Measurements from ENCODE around the gene MGP. TPM values are rescaled to one million over a fixed set of nuclear protein-coding genes. Genes with fewer than 3 reads are reported as not detected.

The MGP gene
- polyA plus RNA-seq, 1 of the 3 experiments (the other 2 are of a cell fraction) = 76.2 TPM

GRCh38 chr12:14858513-14858912, 27.1 kb downstream of the MGP start:
- no peak for DNase-seq
- CTCF ChIA-PET = no interaction called here
- H3K4me2 ChIP-seq = no peak overlapping the region
- no peaks in the 10 kb centered on the region for H3K27me3 ChIP-seq (ENCODE audit: insufficient read depth)
- H3K4me3 ChIP-seq (ENCODE audit: low read depth in 2 of 2, low read length in 1 of 2) = no peak overlapping the region
- H3K36me3 ChIP-seq (replicated peaks in 1 of 2; ENCODE audit: control insufficient read depth in 1 of 2, insufficient read depth in 2 of 2, low read length in 1 of 2) = peaks cover 0 to 5% of the 10 kb centered on the region in 2 experiments
- POLR2A ChIA-PET = no interaction called here
- H3F3A ChIP-seq (replicated peaks; ENCODE audit: insufficient read depth) = no peaks in the 10 kb centered on the region
- no peak overlapping the region for H2AFZ ChIP-seq (ENCODE audit: low read depth)
- H3K4me1 ChIP-seq (ENCODE audit: control insufficient read depth in 1 of 2, insufficient read depth in 2 of 2, low read depth in 1 of 2, low read length in 1 of 2) = peaks cover 0 to 2% of the 10 kb centered on the region in 2 experiments; a peak in 1 of 4 replicates
- WGBS (ENCODE audit: low lambda C conversion rate) = 7% methylated on average over 1 of the region's 1 CpG
- no peaks in the 10 kb centered on the region; the same call in 1 of the 2 replicates for H3K9me3 ChIP-seq
- no peaks in the 10 kb centered on the region for H3K9me2 ChIP-seq
- no peak overlapping the region for H3K27ac ChIP-seq (ENCODE audit: low read depth in 2 of 2, low read length in 1 of 2)
- TF ChIP-seq USF1 (IDR thresholded peaks at IDR 0.05; ENCODE audit: borderline replicate concordance, low read depth) (no peak), YY1 (IDR thresholded peaks at IDR 0.05; ENCODE audit: low read depth) (no peak), NFIC (IDR thresholded peaks at IDR 0.05; ENCODE audit: borderline replicate concordance) (no peak), RFX5 (IDR thresholded peaks at IDR 0.05; ENCODE audit: low read length) (no peak), TCF12 (IDR thresholded peaks at IDR 0.05) (no peak)
- no peaks in the 10 kb centered on the region for H3K79me2 ChIP-seq (ENCODE audit: insufficient read depth)
- no peaks in the 10 kb centered on the region for H4K20me1 ChIP-seq (ENCODE audit: insufficient read depth)
- no peak overlapping the region for H3K9ac ChIP-seq

- no peaks in the 10 kb centered on the region for H3F3A ChIP-seq (replicated peaks; ENCODE audit: insufficient read depth)
- no peaks in the 10 kb centered on the region for H3K79me2 ChIP-seq (ENCODE audit: insufficient read depth)
- no peaks in the 10 kb centered on the region for H3K27me3 ChIP-seq (ENCODE audit: insufficient read depth)
- H3K4me1 ChIP-seq (ENCODE audit: control insufficient read depth in 1 of 2, insufficient read depth in 2 of 2, low read depth in 1 of 2, low read length in 1 of 2) = peaks cover 0 to 2% of the 10 kb centered on the region in 2 experiments; a peak in 1 of 4 replicates
- no peaks in the 10 kb centered on the region for H4K20me1 ChIP-seq (ENCODE audit: insufficient read depth)
- 0 out of 2 replicates have a peak overlapping the region, but pooled peaks have one; percentile 45 for H2AFZ ChIP-seq (ENCODE audit: low read depth)
- H3K9me3 ChIP-seq = no peaks in the 10 kb centered on the region; the same call in 1 of the 2 replicates
- TF ChIP-seq JUND (IDR thresholded peaks at IDR 0.05) = no peak
- no peak for TF ChIP-seq MEF2A (IDR thresholded peaks at IDR 0.05; ENCODE audit: borderline replicate concordance, low read depth)
- no peak for TF ChIP-seq NFIC (IDR thresholded peaks at IDR 0.05; ENCODE audit: borderline replicate concordance)
- TF ChIP-seq RAD21 (IDR thresholded peaks at IDR 0.05; ENCODE audit: low read length) = no peak
- TF ChIP-seq USF2 (IDR thresholded peaks at IDR 0.05; ENCODE audit: borderline replicate concordance, low read depth, low read length) = no peak
- no peak for TF ChIP-seq TAF1 (IDR thresholded peaks at IDR 0.05; ENCODE audit: borderline replicate concordance, low read depth, low read length)
- TF ChIP-seq USF1 (IDR thresholded peaks at IDR 0.05; ENCODE audit: borderline replicate concordance, low read depth) = no peak
- WGBS (ENCODE audit: low lambda C conversion rate) = 58% methylated on average over 6 of the region's 6 CpGs
- no peak overlapping the region for H3K4me2 ChIP-seq
- H3K9me2 ChIP-seq = no peaks in the 10 kb centered on the region
- CTCF ChIA-PET = interaction anchor here (1.5 kb wide), 1 partner anchor 9 kb away, joined by 8 read pairs; no protein-coding TSS in a partner anchor
- no peak for DNase-seq
- POLR2A ChIA-PET = no interaction called here
- no peak overlapping the region for H3K4me3 ChIP-seq (ENCODE audit: low read depth in 2 of 2, low read length in 1 of 2)
- no peak overlapping the region for H3K27ac ChIP-seq (ENCODE audit: low read depth in 2 of 2, low read length in 1 of 2)
- H3K9ac ChIP-seq = no peak overlapping the region
- peaks cover 0 to 5% of the 10 kb centered on the region in 2 experiments for H3K36me3 ChIP-seq (replicated peaks in 1 of 2; ENCODE audit: control insufficient read depth in 1 of 2, insufficient read depth in 2 of 2, low read length in 1 of 2)
Observed at GRCh38 chr12:14854586-14855183, 31.0 kb downstream of the MGP start.

Data from SK-N-SH (cell line).